ENCODE results near the gene DMRTC2. TPM values are rescaled to one million over a fixed set of nuclear protein-coding genes. Genes with fewer than 3 reads are reported as not detected.

Gene DMRTC2
- total RNA-seq, 4 donors from 2014 or later = not detected

- TF ChIP-seq CTCF (IDR thresholded peaks at IDR 0.05) (no peak), POLR2A (IDR thresholded peaks at IDR 0.05) (no peak)
- DNase-seq (ENCODE audit: low spot score in 2 of 2) = no peak
- 2 to 3% methylated on average over 8 of the region's 8 CpGs for WGBS, 2 donors
- intact Hi-C loops (cut with DNase I; ENCODE audit: low total_unique reads) = no loop called here
- H3K4me3 ChIP-seq (ENCODE audit: low read depth, poor library complexity, severe bottlenecking) = no peak overlapping the region
Observed at GRCh38 chr19:41859213-41859617, 14.4 kb downstream of the DMRTC2 start.

- intact Hi-C loops (cut with DNase I; ENCODE audit: low total_unique reads) = no loop called here
- peak within 1 kb of the TSS; percentile 84 for H3K4me3 ChIP-seq (ENCODE audit: low read depth, poor library complexity, severe bottlenecking)
- WGBS, 2 donors = 0% methylated on average over 51 to 63 of the region's 76 CpGs
- TF ChIP-seq CTCF (IDR thresholded peaks at IDR 0.05) (peak in 1 of 3 donors; percentile 86), POLR2A (IDR thresholded peaks at IDR 0.05) (no peak)
- DNase-seq (ENCODE audit: low spot score in 2 of 2) = peak; percentile 98 to 100
Observed at GRCh38 chr19:41859618-41860418, 15.0 kb downstream of the DMRTC2 start, which contains the start of gene RPS19. Gene RPS19, plus strand, starts transcription at chr19:41860255. Its CDS starts 520 bp downstream, at chr19:41860775.

- WGBS, 2 donors = 0 to 1% methylated on average over 27 to 34 of the region's 45 CpGs
- DNase-seq (ENCODE audit: low spot score in 2 of 2) = peak in 1 of 2 donors; percentile 33
- intact Hi-C loops (cut with DNase I; ENCODE audit: low total_unique reads) = no loop called here
- H3K4me3 ChIP-seq (ENCODE audit: low read depth, poor library complexity, severe bottlenecking) = peak overlapping the region; percentile 84
- TF ChIP-seq CTCF (IDR thresholded peaks at IDR 0.05) = no peak
- TF ChIP-seq POLR2A (IDR thresholded peaks at IDR 0.05) = no peak
Observed at GRCh38 chr19:41860419-41861115, 15.7 kb downstream of the DMRTC2 start.

- TF ChIP-seq CTCF (IDR thresholded peaks at IDR 0.05) (no peak), POLR2A (IDR thresholded peaks at IDR 0.05) (no peak)
- WGBS, 2 donors = 21 to 26% methylated on average over 9 of the region's 9 CpGs
- intact Hi-C loops (cut with DNase I; ENCODE audit: low total_unique reads) = no loop called here
- DNase-seq (ENCODE audit: low spot score in 2 of 2) = no peak
- peak overlapping the region; percentile 84 for H3K4me3 ChIP-seq (ENCODE audit: low read depth, poor library complexity, severe bottlenecking)
Observed at GRCh38 chr19:41861116-41861768, 16.4 kb downstream of the DMRTC2 start.

GRCh38 chr19:41861846-41862245 lies 17.0 kb downstream of the DMRTC2 start:
- no peak overlapping the region for H3K4me3 ChIP-seq (ENCODE audit: low read depth, poor library complexity, severe bottlenecking)
- 67 to 78% methylated on average over 9 of the region's 9 CpGs for WGBS, 2 donors
- no peak for DNase-seq (ENCODE audit: low spot score in 2 of 2)
- intact Hi-C loops (cut with DNase I; ENCODE audit: low total_unique reads) = no loop called here
- TF ChIP-seq POLR2A (IDR thresholded peaks at IDR 0.05) (no peak), CTCF (IDR thresholded peaks at IDR 0.05) (no peak)
